HepG2 (cell line): ENCODE data around the gene BTAF1. TPM values are rescaled to one million over a fixed set of nuclear protein-coding genes. Genes with fewer than 3 reads are reported as not detected.

Source experiments
- ATAC-seq: fragments of 200-7000 bp; cut with Tn5 transposase; 3 replicates; pipeline ENCODE4 v1.9.1; 2020; ENCODE audit warnings: mild to moderate bottlenecking, moderate library complexity
- BruUV-seq: library from RNA; stranded (reverse); fragments of 400-500 nt; replicated peaks from 2 replicates; lab custom pipeline; 2021; lab: Mats Ljungman, UMichigan
- CTCF ChIA-PET: fragments of 300-600 bp; formaldehyde crosslinking; extraction: SDS; loops from one replicate; lab custom pipeline; 2021; ENCODE audit warnings: low total read pairs, inconsistent platforms, low intra/inter-chr PET ratio; lab: Yijun Ruan, JAX
- POLR2A ChIA-PET: fragments of 350-600 bp; sonication (Branson Sonifier 250); formaldehyde crosslinking; loops from one replicate; lab custom pipeline; 2020; ENCODE audit warnings: antibody characterized with exemption, inconsistent platforms; lab: Yijun Ruan, JAX
- DNase-seq: peaks from one replicate; pipeline ENCODE4 v3.0.0-alpha.2; 2015; ENCODE audit warnings: low spot score
- FAIRE-seq: peaks from 3 replicates; lab custom pipeline; 2011; peaks lifted over from hg19 to GRCh38; lab: Jason Lieb, UNC
- H2AFZ ChIP-seq: one replicate; pipeline ENCODE4 v1.6.1; 2011; ENCODE audit warnings: low read length, inconsistent platforms
- H3K27ac ChIP-seq: fragments of 300-600 bp; 3 replicates; pipeline ENCODE4 v1.8.0; 2011; ENCODE audit warnings: mixed run types, mild to moderate bottlenecking, mixed read lengths, low read length, inconsistent platforms; ENCODE audit not compliant: insufficient read depth; ENCODE audit errors: extremely low read length
- H3K27me3 ChIP-seq, 2 experiments: fragments of 200-600 bp in 1 of 2; 2 replicates in 1 of 2; 3 replicates in 1 of 2; pipeline versions ENCODE4 v1.6.0 to v1.8.0; 2011; ENCODE audit warnings: low read length in 2 of 2, mild to moderate bottlenecking in 2 of 2, moderate library complexity in 2 of 2, inconsistent platforms in 1 of 2; ENCODE audit not compliant: insufficient read depth in 2 of 2, control insufficient read depth in 1 of 2
- H3K36me3 ChIP-seq, 2 experiments: fragments of 200-600 bp in 1 of 2; replicated peaks in 1 of 2; 2 replicates in 1 of 2; 3 replicates in 1 of 2; pipeline versions ENCODE4 v1.5.1 to v1.8.0; 2011; ENCODE audit warnings: low read length in 2 of 2, inconsistent platforms in 1 of 2; ENCODE audit not compliant: insufficient read depth in 2 of 2, control insufficient read depth in 1 of 2
- H3K4me1 ChIP-seq: 2 replicates; pipeline ENCODE4 v1.5.1; 2012; ENCODE audit warnings: low read length, inconsistent platforms; ENCODE audit not compliant: insufficient read depth
- H3K4me2 ChIP-seq: 2 replicates; pipeline ENCODE4 v1.6.0; 2011; ENCODE audit warnings: low read depth, low read length, inconsistent platforms
- H3K4me3 ChIP-seq, 3 experiments: fragments of 200-600 bp in 1 of 3; sonication (generic), shearing (Covaris generic) in 1 of 3; replicated peaks in 1 of 3; 2 replicates each; pipeline ENCODE4 v1.5.1; 2011 to 2016; ENCODE audit warnings: low read length in 3 of 3, inconsistent platforms in 2 of 3, low read depth in 2 of 3, mild to moderate bottlenecking in 2 of 3, control low read depth in 1 of 3, mixed read lengths in 1 of 3; ENCODE audit not compliant: insufficient read depth in 1 of 3
- H3K79me2 ChIP-seq: one replicate; pipeline ENCODE4 v1.6.1; 2011; ENCODE audit warnings: low read length, inconsistent platforms; ENCODE audit not compliant: insufficient read depth
- H3K9ac ChIP-seq: 2 replicates; pipeline ENCODE4 v1.6.0; 2011; ENCODE audit warnings: mild to moderate bottlenecking, low read depth, low read length, inconsistent platforms; ENCODE audit not compliant: insufficient read depth
- H3K9me3 ChIP-seq: 2 replicates; pipeline ENCODE4 v1.5.1; 2012; ENCODE audit warnings: mild to moderate bottlenecking, low read length
- H4K20me1 ChIP-seq: 2 replicates; pipeline ENCODE4 v1.6.0; 2011; ENCODE audit warnings: inconsistent platforms, mild to moderate bottlenecking, low read length, moderate library complexity; ENCODE audit not compliant: insufficient read depth
- ADNP ChIP-seq: sonication (generic); formaldehyde crosslinking; IDR thresholded peaks from 2 replicates; pipeline ENCODE4 v1.4.0; 2020; ENCODE audit warnings: missing genetic modification reagents
- IRF2 ChIP-seq: IDR thresholded peaks from 2 replicates; pipeline ENCODE4 v1.6.1; 2018; ENCODE audit warnings: missing genetic modification reagents, missing compliant biosample characterization
- KMT2A ChIP-seq: sonication (generic); formaldehyde crosslinking; IDR thresholded peaks from 2 replicates; pipeline ENCODE4 v1.4.0; 2020; ENCODE audit warnings: missing genetic modification reagents
- THAP7 ChIP-seq: sonication (generic); formaldehyde crosslinking; IDR thresholded peaks from 2 replicates; pipeline ENCODE4 v1.8.1; 2023; ENCODE audit warnings: mild to moderate bottlenecking, missing genetic modification reagents
- ZFY ChIP-seq: sonication (generic); formaldehyde crosslinking; IDR thresholded peaks from 2 replicates; pipeline ENCODE4 v1.4.0; 2020; ENCODE audit warnings: missing genetic modification reagents
- ZNF510 ChIP-seq: sonication (generic); formaldehyde crosslinking; IDR thresholded peaks from 2 replicates; pipeline ENCODE4 v1.4.0; 2020; ENCODE audit warnings: low read depth, mild to moderate bottlenecking, missing genetic modification reagents
- ZNF737 ChIP-seq: sonication (generic); formaldehyde crosslinking; IDR thresholded peaks from 2 replicates; pipeline ENCODE4 v1.5.0; 2020; ENCODE audit warnings: missing genetic modification reagents, mild to moderate bottlenecking, borderline replicate concordance
- ZSCAN30 ChIP-seq: sonication (generic); formaldehyde crosslinking; IDR thresholded peaks from 2 replicates; pipeline ENCODE4 v1.5.0; 2020; ENCODE audit warnings: mild to moderate bottlenecking, missing genetic modification reagents
- ZSCAN31 ChIP-seq: sonication (generic); formaldehyde crosslinking; IDR thresholded peaks from 2 replicates; pipeline ENCODE4 v1.5.0; 2020; ENCODE audit warnings: low read depth, mild to moderate bottlenecking, missing genetic modification reagents
- WGBS: methylation state at CpG from one replicate; pipeline ENCODE4 v1.1.6; 2017; ENCODE audit warnings: low lambda C conversion rate; 5-methylcytosine and 5-hydroxymethylcytosine counted together
- in situ Hi-C: cut with HindIII; loops from 2 replicates; pipeline ENCODE4 v1.10.0; 2017; ENCODE audit warnings: low pct_unique_long_range_greater_than_20kb; ENCODE audit not compliant: extremely low pct_ligation_motif_present
- intact Hi-C: fragments of 100-400 bp; cut with micrococcal nuclease; formaldehyde crosslinking; loops from one replicate; pipeline ENCODE4 v1.10.0; 2022; ENCODE audit not compliant: unreplicated experiment
- polyA plus RNA-seq, 8 experiments: library from polyadenylated mRNA; depleted of rRNA in 3 of 8; stranded (reverse) in 7 of 8; unstranded in 1 of 8; fragments of >200 nt; fragmentation: Illumina TruSeq in 4 of 8; extraction: Trizol in 4 of 8; gene quantifications; 2 replicates each; pipeline versions ENCODE4 v1.2.1 to v1.2.3, GENCODE V29; 2011 to 2016; ENCODE audit warnings: low read depth in 4 of 8, missing spikeins in 1 of 8, mixed read lengths in 1 of 8; ENCODE audit not compliant: insufficient read depth in 1 of 8
- total RNA-seq, 5 experiments: library from RNA; depleted of rRNA; stranded (reverse); fragments of >200 nt; fragmentation: Illumina TruSeq; extraction: Trizol; gene quantifications; 2 replicates each; pipeline ENCODE4 v1.2.3, GENCODE V29; 2016; ENCODE audit warnings: low read depth in 1 of 5
- TF ChIP-seq, protein P1 (sequence below): sonication (generic); formaldehyde crosslinking; IDR thresholded peaks from 2 replicates; pipeline ENCODE4 v1.5.0; 2020; ENCODE audit warnings: missing genetic modification reagents
- TF ChIP-seq, protein P2 (sequence below): sonication (generic); formaldehyde crosslinking; IDR thresholded peaks from 2 replicates; pipeline ENCODE4 v1.5.0; 2020; ENCODE audit warnings: missing genetic modification reagents
- TF ChIP-seq, protein P3 (sequence below): sonication (generic); formaldehyde crosslinking; IDR thresholded peaks from 2 replicates; pipeline ENCODE4 v1.5.1; 2020; ENCODE audit warnings: missing genetic modification reagents, mild to moderate bottlenecking, borderline replicate concordance

Gene BTAF1
- total and polyA plus RNA-seq, 2 of the 13 experiments (the other 11 are each of a cell fraction or from before 2014, with no cell fraction given) = 38.6 to 54.1 TPM

GRCh38 chr10:92001581-92001980 is 78.0 kb downstream of the BTAF1 start:
- no TSS peak for BruUV-seq
- no peak overlapping the region for H2AFZ ChIP-seq
- POLR2A ChIA-PET = no interaction called here
- intact Hi-C loops = no loop called here
- H3K4me2 ChIP-seq = no peak overlapping the region
- 97% methylated on average over 3 of the region's 3 CpGs for WGBS
- no peaks in the 10 kb centered on the region for H3K4me1 ChIP-seq
- CTCF ChIA-PET = no interaction called here
- no peak for DNase-seq
- no peak overlapping the region for H3K9ac ChIP-seq
- H3K36me3 ChIP-seq = peaks cover 2 to 17% of the 10 kb centered on the region in 2 experiments; a peak in 4 of 5 replicates
- H3K79me2 ChIP-seq = no peaks in the 10 kb centered on the region
- H3K27ac ChIP-seq = no peak overlapping the region
- no peaks in the 10 kb centered on the region for H3K27me3 ChIP-seq
- H3K9me3 ChIP-seq = no peaks in the 10 kb centered on the region
- in situ Hi-C loops = no loop called here
- no peak overlapping the region for H3K4me3 ChIP-seq
- no peak for FAIRE-seq
- TF ChIP-seq ZNF737 (CRISPR knock-in tag) = no peak
- TF ChIP-seq, protein P1, sequence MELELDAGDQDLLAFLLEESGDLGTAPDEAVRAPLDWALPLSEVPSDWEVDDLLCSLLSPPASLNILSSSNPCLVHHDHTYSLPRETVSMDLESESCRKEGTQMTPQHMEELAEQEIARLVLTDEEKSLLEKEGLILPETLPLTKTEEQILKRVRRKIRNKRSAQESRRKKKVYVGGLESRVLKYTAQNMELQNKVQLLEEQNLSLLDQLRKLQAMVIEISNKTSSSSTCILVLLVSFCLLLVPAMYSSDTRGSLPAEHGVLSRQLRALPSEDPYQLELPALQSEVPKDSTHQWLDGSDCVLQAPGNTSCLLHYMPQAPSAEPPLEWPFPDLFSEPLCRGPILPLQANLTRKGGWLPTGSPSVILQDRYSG (CRISPR knock-in tag) = no peak
- no peak for TF ChIP-seq ZNF510 (CRISPR knock-in tag)
- no peak for TF ChIP-seq KMT2A
- no peak for TF ChIP-seq ZSCAN31 (CRISPR knock-in tag)
- TF ChIP-seq IRF2 = no peak
- TF ChIP-seq THAP7 (CRISPR knock-in tag) = no peak
- ATAC-seq = no peak
- no peaks in the 10 kb centered on the region for H4K20me1 ChIP-seq

GRCh38 chr10:92001995-92002394 is 78.4 kb downstream of the BTAF1 start:
- Histone ChIP-seq H3K9me3 (no peaks in the 10 kb centered on the region), H3K9ac (no peak overlapping the region), H3K4me3 (no peak overlapping the region), H4K20me1 (no peaks in the 10 kb centered on the region), H3K4me1 (no peaks in the 10 kb centered on the region), H2AFZ (no peak overlapping the region), H3K27me3 (no peaks in the 10 kb centered on the region), H3K27ac (no peak overlapping the region), H3K4me2 (no peak overlapping the region), H3K79me2 (no peaks in the 10 kb centered on the region), H3K36me3 (peaks cover 2 to 17% of the 10 kb centered on the region in 2 experiments; a peak in 4 of 5 replicates)
- 99% methylated on average over 2 of the region's 2 CpGs for WGBS
- TF ChIP-seq ZSCAN30 (CRISPR knock-in tag) = no peak
- TF ChIP-seq, protein P2, sequence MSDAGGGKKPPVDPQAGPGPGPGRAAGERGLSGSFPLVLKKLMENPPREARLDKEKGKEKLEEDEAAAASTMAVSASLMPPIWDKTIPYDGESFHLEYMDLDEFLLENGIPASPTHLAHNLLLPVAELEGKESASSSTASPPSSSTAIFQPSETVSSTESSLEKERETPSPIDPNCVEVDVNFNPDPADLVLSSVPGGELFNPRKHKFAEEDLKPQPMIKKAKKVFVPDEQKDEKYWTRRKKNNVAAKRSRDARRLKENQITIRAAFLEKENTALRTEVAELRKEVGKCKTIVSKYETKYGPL (CRISPR knock-in tag) = no peak
- TF ChIP-seq, protein P3, sequence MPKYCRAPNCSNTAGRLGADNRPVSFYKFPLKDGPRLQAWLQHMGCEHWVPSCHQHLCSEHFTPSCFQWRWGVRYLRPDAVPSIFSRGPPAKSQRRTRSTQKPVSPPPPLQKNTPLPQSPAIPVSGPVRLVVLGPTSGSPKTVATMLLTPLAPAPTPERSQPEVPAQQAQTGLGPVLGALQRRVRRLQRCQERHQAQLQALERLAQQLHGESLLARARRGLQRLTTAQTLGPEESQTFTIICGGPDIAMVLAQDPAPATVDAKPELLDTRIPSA (CRISPR knock-in tag) = no peak
- TF ChIP-seq ZFY = no peak
- no peak for TF ChIP-seq ADNP (CRISPR knock-in tag)
- DNase-seq (no peak), ATAC-seq (no peak), FAIRE-seq (no peak)
- ChIA-PET POLR2A (no interaction called here), CTCF (no interaction called here)
- in situ Hi-C loops = no loop called here
- no TSS peak for BruUV-seq
- intact Hi-C loops = no loop called here
